ENCODE results near the gene CLDN5.

The CLDN5 gene

GRCh38 chr22:19509191-19509590 is 15.0 kb downstream of the CLDN5 start:
- H3K27me3 ChIP-seq (ENCODE audit: control insufficient read depth in 3 of 3, insufficient read depth in 3 of 3, low read depth in 1 of 3, low read length in 3 of 3), result no peaks in the 10 kb centered on the region
- no peaks in the 10 kb centered on the region for H3K4me1 ChIP-seq (ENCODE audit: control insufficient read depth in 2 of 2, insufficient read depth in 1 of 2, low read depth in 1 of 2, low read length in 2 of 2)
- H2BK5ac ChIP-seq (ENCODE audit: low read length), result no peak overlapping the region
- H3K18ac ChIP-seq (ENCODE audit: low read length), result no peak overlapping the region
- no peak overlapping the region for H2AFZ ChIP-seq (ENCODE audit: low read length)
- no peak overlapping the region for H3K4me3 ChIP-seq (ENCODE audit: low read length in 2 of 2)
- no peak overlapping the region for H4K91ac ChIP-seq (ENCODE audit: low read depth, low read length, poor library complexity)
- H2BK12ac ChIP-seq (ENCODE audit: low read length), result no peak overlapping the region
- H3K36me3 ChIP-seq (replicated peaks in 1 of 2; ENCODE audit: control insufficient read depth in 2 of 2, insufficient read depth in 2 of 2, low read length in 2 of 2), result peaks cover 37 to 95% of the 10 kb centered on the region in 2 donors
- H3K4me2 ChIP-seq (ENCODE audit: insufficient read depth, low read length, poor library complexity, severe bottlenecking), result no peak overlapping the region
- no peak overlapping the region for H2BK15ac ChIP-seq (ENCODE audit: low read length)
- no peak overlapping the region for H3K27ac ChIP-seq (replicated peaks; ENCODE audit: low read length)
- peaks cover 0 to 9% of the 10 kb centered on the region in 2 donors for H3K9me3 ChIP-seq (replicated peaks in 1 of 2; ENCODE audit: control insufficient read depth in 2 of 2, insufficient read depth in 1 of 2, low read depth in 1 of 2, low read length in 2 of 2)
- H2BK120ac ChIP-seq (ENCODE audit: low read depth, low read length), result no peak overlapping the region
- no peak overlapping the region for H3K9ac ChIP-seq (ENCODE audit: low read depth, low read length, poor library complexity)
- no peak overlapping the region for H3K14ac ChIP-seq (ENCODE audit: low read length)
- no peak overlapping the region for H3K23ac ChIP-seq (ENCODE audit: low read depth, low read length, poor library complexity)
- H4K8ac ChIP-seq (ENCODE audit: low read depth, low read length), result no peak overlapping the region
- peaks cover 5% of the 10 kb centered on the region for H3K79me1 ChIP-seq (ENCODE audit: low read depth, low read length)
- no peak for DNase-seq (ENCODE audit: low spot score)
- WGBS, 2 donors (ENCODE audit: extremely low coverage in 2 of 2, insufficient read length in 2 of 2, insufficient replicate concordance in 1 of 2), result no CpG with 5 or more reads among the region's 3 CpGs
- H2AK5ac ChIP-seq (ENCODE audit: low read depth, low read length), result no peak overlapping the region
- no peak overlapping the region for H3K4ac ChIP-seq (ENCODE audit: low read length)

- Histone ChIP-seq H2BK5ac (ENCODE audit: low read length) (no peak overlapping the region), H3K4ac (ENCODE audit: low read length) (no peak overlapping the region), H3K14ac (ENCODE audit: low read length) (no peak overlapping the region), H3K9ac (ENCODE audit: low read depth, low read length, poor library complexity) (peak overlapping the region; percentile 72), H4K91ac (ENCODE audit: low read depth, low read length, poor library complexity) (no peak overlapping the region), H3K4me3 (ENCODE audit: low read length in 2 of 2) (no peak overlapping the region), H2AK5ac (ENCODE audit: low read depth, low read length) (no peak overlapping the region), H3K18ac (ENCODE audit: low read length) (no peak overlapping the region), H3K9me3 (replicated peaks in 1 of 2; ENCODE audit: control insufficient read depth in 2 of 2, insufficient read depth in 1 of 2, low read depth in 1 of 2, low read length in 2 of 2) (peaks cover 0 to 3% of the 10 kb centered on the region in 2 donors), H3K27ac (replicated peaks; ENCODE audit: low read length) (no peak overlapping the region), H3K27me3 (ENCODE audit: control insufficient read depth in 3 of 3, insufficient read depth in 3 of 3, low read depth in 1 of 3, low read length in 3 of 3) (no peaks in the 10 kb centered on the region), H2BK120ac (ENCODE audit: low read depth, low read length) (no peak overlapping the region), H3K4me2 (ENCODE audit: insufficient read depth, low read length, poor library complexity, severe bottlenecking) (no peak overlapping the region), H4K8ac (ENCODE audit: low read depth, low read length) (no peak overlapping the region), H3K23ac (ENCODE audit: low read depth, low read length, poor library complexity) (no peak overlapping the region), H2BK15ac (ENCODE audit: low read length) (no peak overlapping the region), H3K79me1 (ENCODE audit: low read depth, low read length) (peaks cover 5% of the 10 kb centered on the region), H2BK12ac (ENCODE audit: low read length) (no peak overlapping the region), H3K4me1 (ENCODE audit: control insufficient read depth in 2 of 2, insufficient read depth in 1 of 2, low read depth in 1 of 2, low read length in 2 of 2) (no peaks in the 10 kb centered on the region), H2AFZ (ENCODE audit: low read length) (no peak overlapping the region), H3K36me3 (replicated peaks in 1 of 2; ENCODE audit: control insufficient read depth in 2 of 2, insufficient read depth in 2 of 2, low read length in 2 of 2) (peaks cover 34 to 95% of the 10 kb centered on the region in 2 donors)
- WGBS, 2 donors (ENCODE audit: extremely low coverage in 2 of 2, insufficient read length in 2 of 2, insufficient replicate concordance in 1 of 2), result no CpG with 5 or more reads among the region's 10 CpGs
- no peak for DNase-seq (ENCODE audit: low spot score)
Observed at GRCh38 chr22:19508024-19508776, 16.0 kb downstream of the CLDN5 start.

DNA sequence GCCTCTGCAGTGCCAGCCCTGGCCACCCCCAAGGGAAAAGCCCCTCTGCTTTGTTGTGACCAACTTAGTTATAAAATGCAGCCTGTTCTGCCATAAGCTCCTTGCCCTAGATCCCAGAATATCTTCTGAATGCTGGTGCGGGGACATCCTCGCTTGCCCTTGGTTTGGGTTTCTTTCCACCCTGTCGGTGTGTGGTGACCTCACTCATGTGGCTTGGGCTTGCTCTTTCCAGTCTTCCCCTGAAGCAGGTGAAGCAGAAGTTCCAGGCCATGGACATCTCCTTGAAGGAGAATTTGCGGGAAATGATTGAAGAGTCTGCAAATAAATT is 16.7 kb downstream of the CLDN5 start:
- DNase-seq (ENCODE audit: low spot score), result no peak
- H3K23ac ChIP-seq (ENCODE audit: low read depth, low read length, poor library complexity), result peak overlapping the region; percentile 68
- H4K91ac ChIP-seq (ENCODE audit: low read depth, low read length, poor library complexity), result no peak overlapping the region
- no peak overlapping the region for H4K8ac ChIP-seq (ENCODE audit: low read depth, low read length)
- H3K9ac ChIP-seq (ENCODE audit: low read depth, low read length, poor library complexity), result no peak overlapping the region
- H3K27me3 ChIP-seq (ENCODE audit: control insufficient read depth in 3 of 3, insufficient read depth in 3 of 3, low read depth in 1 of 3, low read length in 3 of 3), result no peaks in the 10 kb centered on the region
- no peak overlapping the region for H3K4me3 ChIP-seq (ENCODE audit: low read length in 2 of 2)
- H2AFZ ChIP-seq (ENCODE audit: low read length), result no peak overlapping the region
- H3K79me1 ChIP-seq (ENCODE audit: low read depth, low read length), result peaks cover 5% of the 10 kb centered on the region
- no peak overlapping the region for H3K27ac ChIP-seq (replicated peaks; ENCODE audit: low read length)
- no peak overlapping the region for H2BK12ac ChIP-seq (ENCODE audit: low read length)
- no peak overlapping the region for H3K4ac ChIP-seq (ENCODE audit: low read length)
- H2AK5ac ChIP-seq (ENCODE audit: low read depth, low read length), result no peak overlapping the region
- H3K36me3 ChIP-seq (replicated peaks in 1 of 2; ENCODE audit: control insufficient read depth in 2 of 2, insufficient read depth in 2 of 2, low read length in 2 of 2), result peaks cover 32 to 95% of the 10 kb centered on the region in 2 donors
- no peak overlapping the region for H2BK15ac ChIP-seq (ENCODE audit: low read length)
- no CpG with 5 or more reads among the region's 4 CpGs for WGBS, 2 donors (ENCODE audit: extremely low coverage in 2 of 2, insufficient read length in 2 of 2, insufficient replicate concordance in 1 of 2)
- no peaks in the 10 kb centered on the region for H3K4me1 ChIP-seq (ENCODE audit: control insufficient read depth in 2 of 2, insufficient read depth in 1 of 2, low read depth in 1 of 2, low read length in 2 of 2)
- no peak overlapping the region for H2BK120ac ChIP-seq (ENCODE audit: low read depth, low read length)
- no peak overlapping the region for H3K14ac ChIP-seq (ENCODE audit: low read length)
- H3K9me3 ChIP-seq (replicated peaks in 1 of 2; ENCODE audit: control insufficient read depth in 2 of 2, insufficient read depth in 1 of 2, low read depth in 1 of 2, low read length in 2 of 2), result no peaks in the 10 kb centered on the region
- no peak overlapping the region for H3K4me2 ChIP-seq (ENCODE audit: insufficient read depth, low read length, poor library complexity, severe bottlenecking)
- no peak overlapping the region for H3K18ac ChIP-seq (ENCODE audit: low read length)
- peak overlapping the region; percentile 29 for H2BK5ac ChIP-seq (ENCODE audit: low read length)

GRCh38 chr22:19506212-19506611 is 18.0 kb downstream of the CLDN5 start:
- WGBS, 2 donors (ENCODE audit: extremely low coverage in 2 of 2, insufficient read length in 2 of 2, insufficient replicate concordance in 1 of 2), result no CpG with 5 or more reads among the region's 10 CpGs
- Histone ChIP-seq H3K9me3 (replicated peaks in 1 of 2; ENCODE audit: control insufficient read depth in 2 of 2, insufficient read depth in 1 of 2, low read depth in 1 of 2, low read length in 2 of 2) (no peaks in the 10 kb centered on the region), H3K4ac (ENCODE audit: low read length) (no peak overlapping the region), H3K4me2 (ENCODE audit: insufficient read depth, low read length, poor library complexity, severe bottlenecking) (no peak overlapping the region), H3K79me1 (ENCODE audit: low read depth, low read length) (peaks cover 5% of the 10 kb centered on the region), H3K9ac (ENCODE audit: low read depth, low read length, poor library complexity) (peak overlapping the region; percentile 68), H3K27me3 (ENCODE audit: control insufficient read depth in 3 of 3, insufficient read depth in 3 of 3, low read depth in 1 of 3, low read length in 3 of 3) (no peaks in the 10 kb centered on the region), H3K27ac (replicated peaks; ENCODE audit: low read length) (no peak overlapping the region), H3K4me1 (ENCODE audit: control insufficient read depth in 2 of 2, insufficient read depth in 1 of 2, low read depth in 1 of 2, low read length in 2 of 2) (no peaks in the 10 kb centered on the region), H3K23ac (ENCODE audit: low read depth, low read length, poor library complexity) (peak overlapping the region; percentile 82), H4K8ac (ENCODE audit: low read depth, low read length) (no peak overlapping the region), H3K36me3 (replicated peaks in 1 of 2; ENCODE audit: control insufficient read depth in 2 of 2, insufficient read depth in 2 of 2, low read length in 2 of 2) (peaks cover 29 to 90% of the 10 kb centered on the region in 2 donors), H2AK5ac (ENCODE audit: low read depth, low read length) (no peak overlapping the region), H2BK15ac (ENCODE audit: low read length) (no peak overlapping the region), H3K14ac (ENCODE audit: low read length) (no peak overlapping the region), H3K4me3 (ENCODE audit: low read length in 2 of 2) (peak overlapping the region in 1 of 2 donors; percentile 16), H2BK12ac (ENCODE audit: low read length) (peak overlapping the region; percentile 18), H3K18ac (ENCODE audit: low read length) (peak overlapping the region; percentile 53), H2AFZ (ENCODE audit: low read length) (no peak overlapping the region), H2BK5ac (ENCODE audit: low read length) (peak overlapping the region; percentile 71), H4K91ac (ENCODE audit: low read depth, low read length, poor library complexity) (no peak overlapping the region), H2BK120ac (ENCODE audit: low read depth, low read length) (no peak overlapping the region)
- no peak for DNase-seq (ENCODE audit: low spot score)
